ENCODE data around the gene MAP2K5. TPM values are rescaled to one million over a fixed set of nuclear protein-coding genes. Genes with fewer than 3 reads are reported as not detected.

MAP2K5 gene
- total and polyA plus RNA-seq, 9 of the 15 experiments (the other 6 are each of a cell fraction or from before 2014, with no cell fraction given) = 0.41 to 16.5 (median 7.5) TPM

GRCh38 chr15:67769497-67770357 lies 227.2 kb downstream of the MAP2K5 start:
- H3K4me1 ChIP-seq (replicated peaks in 1 of 2; ENCODE audit: control insufficient read depth in 2 of 2, insufficient read depth in 2 of 2, low read length in 2 of 2) = peaks cover 3 to 10% of the 10 kb centered on the region in 2 experiments; a peak in 4 of 5 replicates
- H3K4me3 ChIP-seq = no peak overlapping the region
- ChIA-PET CTCF (ENCODE audit: low intra/inter-chr PET ratio) (no interaction called here), POLR2A (interaction anchor here (0.5 to 1.4 kb wide), 3 partner anchors 9 to 350 kb away, joined by 3 to 5 read pairs (median 4); no protein-coding TSS in a partner anchor)
- 62% methylated on average over 12 of the region's 13 CpGs for WGBS (ENCODE audit: insufficient coverage, low coverage, missing lambda C conversion rate)
- H3K36me3 ChIP-seq (ENCODE audit: control insufficient read depth, insufficient read depth, low read length) = no peaks in the 10 kb centered on the region
- no peak overlapping the region for H3K9ac ChIP-seq (ENCODE audit: insufficient read depth in 1 of 2, low read depth in 2 of 2, low read length in 2 of 2)
- H4K20me1 ChIP-seq (replicated peaks; ENCODE audit: control insufficient read depth, insufficient read depth, low read length) = no peaks in the 10 kb centered on the region
- BruUV-seq (replicated peaks) = no TSS peak
- no peak overlapping the region for H2AFZ ChIP-seq (ENCODE audit: low read depth, low read length)
- H3K4me2 ChIP-seq (ENCODE audit: insufficient read depth, low read length) = no peak overlapping the region
- no peaks in the 10 kb centered on the region for H3K9me3 ChIP-seq (replicated peaks; ENCODE audit: control insufficient read depth, insufficient read depth, low read depth, low read length)
- intact Hi-C loops (cut with micrococcal nuclease) = no loop called here
- in situ Hi-C loops (cut with MboI) = no loop called here
- FAIRE-seq = no peak
- ATAC-seq = no peak
- no peaks in the 10 kb centered on the region for H3K9me1 ChIP-seq (ENCODE audit: control insufficient read depth, insufficient read depth, low read length)
- H3K27me3 ChIP-seq (ENCODE audit: control insufficient read depth in 2 of 2, insufficient read depth in 2 of 2, low read length in 2 of 2) = no peaks in the 10 kb centered on the region
- no peak overlapping the region for H3K27ac ChIP-seq (ENCODE audit: extremely low read depth, low read depth, low read length)
- no peaks in the 10 kb centered on the region for H3K79me2 ChIP-seq (ENCODE audit: control insufficient read depth, insufficient read depth, low read length)
- DNase-seq (ENCODE audit: extremely low read depth in 1 of 4, low spot score in 3 of 4) = no peak
- TF ChIP-seq ZBTB11 (CRISPR knock-in tag; IDR thresholded peaks at IDR 0.05) (no peak), POLR2G (IDR thresholded peaks at IDR 0.05; ENCODE audit: low read depth, low read length) (no peak), ZNF124 (CRISPR knock-in tag; IDR thresholded peaks at IDR 0.05) (no peak), POLR2AphosphoS2 (IDR thresholded peaks at IDR 0.05; ENCODE audit: low read length) (no peak), ZNF668 (CRISPR knock-in tag; IDR thresholded peaks at IDR 0.05) (no peak), C11orf30 (IDR thresholded peaks at IDR 0.05; ENCODE audit: low read depth) (no peak), MBD1 (CRISPR knock-in tag; IDR thresholded peaks at IDR 0.05) (no peak), CXXC5 (CRISPR knock-in tag; IDR thresholded peaks at IDR 0.05) (no peak), ZFP91 (CRISPR knock-in tag; IDR thresholded peaks at IDR 0.05) (no peak), U2AF2 (optimal IDR thresholded peaks at IDR 0.05; ENCODE audit: low read depth, low read length) (no peak), PYGO2 (tag; IDR thresholded peaks at IDR 0.05) (no peak), THRA (IDR thresholded peaks at IDR 0.05) (no peak), ILF3 (IDR thresholded peaks at IDR 0.05; ENCODE audit: borderline replicate concordance) (no peak)
